Smooth muscle cell (in vitro differentiated cells): ENCODE measurements around the gene TNS3. TPM values are rescaled to one million over a fixed set of nuclear protein-coding genes. Genes with fewer than 3 reads are reported as not detected.

Experiments used
- DNase-seq: peaks from one replicate; lab custom pipeline; 2025; ENCODE audit not compliant: unreplicated experiment; lab: John Stamatoyannopoulos, UW
- H2AFZ ChIP-seq: fragments of 200-600 bp; sonication (generic); 2 replicates; pipeline ENCODE4 v1.6.0; 2016; ENCODE audit warnings: antibody characterized with exemption, low read depth, mild to moderate bottlenecking
- H3F3A ChIP-seq: fragments of 200-600 bp; sonication (generic); 2 replicates; pipeline ENCODE4 v1.6.0; 2017; ENCODE audit warnings: antibody characterized with exemption, low read depth
- H3K27ac ChIP-seq: fragments of 200-600 bp; sonication (generic); 2 replicates; pipeline ENCODE4 v1.5.1; 2016; ENCODE audit warnings: low read depth, mild to moderate bottlenecking
- H3K27me3 ChIP-seq: fragments of 200-600 bp; sonication (generic); 2 replicates; pipeline ENCODE4 v1.6.1; 2016; ENCODE audit warnings: low read depth, mild to moderate bottlenecking
- H3K36me3 ChIP-seq: fragments of 200-600 bp; sonication (generic); 2 replicates; pipeline ENCODE4 v1.5.1; 2016; ENCODE audit warnings: low read depth
- H3K4me1 ChIP-seq: fragments of 200-600 bp; sonication (generic); 2 replicates; pipeline ENCODE4 v1.5.1; 2016; ENCODE audit warnings: low read depth
- H3K4me2 ChIP-seq: fragments of 200-600 bp; sonication (generic); 2 replicates; pipeline ENCODE4 v1.6.0; 2016; ENCODE audit warnings: mild to moderate bottlenecking
- H3K4me3 ChIP-seq: fragments of 200-600 bp; sonication (generic); 2 replicates; pipeline ENCODE4 v1.5.1; 2016; ENCODE audit warnings: mild to moderate bottlenecking
- H3K79me2 ChIP-seq: fragments of 200-600 bp; sonication (generic); 2 replicates; pipeline ENCODE4 v1.6.0; 2016; ENCODE audit warnings: low read depth, mild to moderate bottlenecking
- H3K9ac ChIP-seq: fragments of 200-600 bp; sonication (generic); 2 replicates; pipeline ENCODE4 v1.6.0; 2016; ENCODE audit warnings: low read depth
- H3K9me3 ChIP-seq: fragments of 200-600 bp; sonication (generic); replicated peaks from 2 replicates; pipeline ENCODE4 v1.5.1; 2016; ENCODE audit warnings: low read depth
- H4K20me1 ChIP-seq: fragments of 200-600 bp; sonication (generic); 2 replicates; pipeline ENCODE4 v1.6.0; 2016; ENCODE audit warnings: low read depth
- WGBS: methylation state at CpG from one replicate; pipeline ENCODE4 v1.1.7; 2016; ENCODE audit warnings: low lambda C conversion rate; 5-methylcytosine and 5-hydroxymethylcytosine counted together
- polyA plus RNA-seq: library from polyadenylated mRNA; unstranded; fragments of >200 nt; fragmentation: Nextera tagmentation; extraction: Ambion mirVana; gene quantifications from 2 replicates; pipeline ENCODE4 v1.2.1, GENCODE V29; 2016
- total RNA-seq: library from RNA; depleted of rRNA; stranded (reverse); fragments of >200 nt; gene quantifications from 2 replicates; pipeline ENCODE4 v1.2.3, GENCODE V29; 2014
- TF ChIP-seq, protein P1 (sequence below): fragments of 200-600 bp; sonication (generic); IDR thresholded peaks from 2 replicates; pipeline ENCODE4 v1.5.1; 2017; ENCODE audit warnings: borderline replicate concordance, mild to moderate bottlenecking, antibody characterized with exemption; ENCODE audit not compliant: insufficient read depth, poor library complexity, severe bottlenecking

The TNS3 gene
- total and polyA plus RNA-seq, 2 experiments from 2014 or later = 32.6 to 50.5 TPM

DNA sequence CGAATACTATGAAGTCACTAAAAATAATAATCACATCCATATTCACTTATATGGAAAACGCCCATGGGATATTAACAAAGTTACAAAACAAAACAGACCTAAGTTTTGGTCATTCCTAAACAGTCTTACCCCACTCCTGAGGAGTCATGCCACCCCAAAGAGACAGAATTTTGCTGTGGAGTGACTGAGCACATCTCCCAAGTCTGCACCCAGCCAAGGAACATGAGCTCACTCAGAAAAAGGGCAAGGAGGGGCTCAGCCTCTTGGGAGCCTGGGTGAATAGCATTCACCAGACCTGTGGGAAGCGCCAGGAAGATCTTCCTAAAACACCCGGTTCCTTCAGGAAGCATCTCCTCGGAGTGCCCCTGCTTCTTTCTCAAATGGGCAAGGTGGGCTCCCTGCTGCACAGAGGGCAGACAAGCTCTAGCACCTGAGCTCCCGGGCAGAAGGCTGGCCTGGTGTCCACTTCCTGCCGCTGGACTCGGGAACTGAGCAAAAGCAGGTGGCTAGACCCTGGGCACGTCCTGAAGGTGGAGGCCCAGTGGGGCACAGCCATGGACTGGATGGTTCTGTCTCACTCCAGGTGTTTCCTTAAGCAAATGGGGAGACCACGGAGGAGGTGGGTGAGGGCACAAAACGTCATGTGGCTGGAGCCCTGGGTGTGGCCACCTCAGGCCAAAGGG lies 31.0 kb downstream of the TNS3 start:
- WGBS = 96% methylated on average over 11 of the region's 11 CpGs
- H3F3A ChIP-seq = peaks cover 7% of the 10 kb centered on the region
- H3K4me1 ChIP-seq = peaks cover 15% of the 10 kb centered on the region
- DNase-seq = no peak
- H2AFZ ChIP-seq = no peak overlapping the region
- no peak overlapping the region for H3K27ac ChIP-seq
- H3K36me3 ChIP-seq = no peaks in the 10 kb centered on the region
- H3K4me3 ChIP-seq = no peak overlapping the region
- H3K9ac ChIP-seq = no peak overlapping the region
- TF ChIP-seq, protein P1, sequence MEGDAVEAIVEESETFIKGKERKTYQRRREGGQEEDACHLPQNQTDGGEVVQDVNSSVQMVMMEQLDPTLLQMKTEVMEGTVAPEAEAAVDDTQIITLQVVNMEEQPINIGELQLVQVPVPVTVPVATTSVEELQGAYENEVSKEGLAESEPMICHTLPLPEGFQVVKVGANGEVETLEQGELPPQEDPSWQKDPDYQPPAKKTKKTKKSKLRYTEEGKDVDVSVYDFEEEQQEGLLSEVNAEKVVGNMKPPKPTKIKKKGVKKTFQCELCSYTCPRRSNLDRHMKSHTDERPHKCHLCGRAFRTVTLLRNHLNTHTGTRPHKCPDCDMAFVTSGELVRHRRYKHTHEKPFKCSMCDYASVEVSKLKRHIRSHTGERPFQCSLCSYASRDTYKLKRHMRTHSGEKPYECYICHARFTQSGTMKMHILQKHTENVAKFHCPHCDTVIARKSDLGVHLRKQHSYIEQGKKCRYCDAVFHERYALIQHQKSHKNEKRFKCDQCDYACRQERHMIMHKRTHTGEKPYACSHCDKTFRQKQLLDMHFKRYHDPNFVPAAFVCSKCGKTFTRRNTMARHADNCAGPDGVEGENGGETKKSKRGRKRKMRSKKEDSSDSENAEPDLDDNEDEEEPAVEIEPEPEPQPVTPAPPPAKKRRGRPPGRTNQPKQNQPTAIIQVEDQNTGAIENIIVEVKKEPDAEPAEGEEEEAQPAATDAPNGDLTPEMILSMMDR = no peak
- H3K4me2 ChIP-seq = no peak overlapping the region
- peaks cover 31% of the 10 kb centered on the region for H4K20me1 ChIP-seq
- peaks cover 81% of the 10 kb centered on the region for H3K79me2 ChIP-seq
- no peaks in the 10 kb centered on the region for H3K27me3 ChIP-seq
- H3K9me3 ChIP-seq = no peaks in the 10 kb centered on the region

DNA sequence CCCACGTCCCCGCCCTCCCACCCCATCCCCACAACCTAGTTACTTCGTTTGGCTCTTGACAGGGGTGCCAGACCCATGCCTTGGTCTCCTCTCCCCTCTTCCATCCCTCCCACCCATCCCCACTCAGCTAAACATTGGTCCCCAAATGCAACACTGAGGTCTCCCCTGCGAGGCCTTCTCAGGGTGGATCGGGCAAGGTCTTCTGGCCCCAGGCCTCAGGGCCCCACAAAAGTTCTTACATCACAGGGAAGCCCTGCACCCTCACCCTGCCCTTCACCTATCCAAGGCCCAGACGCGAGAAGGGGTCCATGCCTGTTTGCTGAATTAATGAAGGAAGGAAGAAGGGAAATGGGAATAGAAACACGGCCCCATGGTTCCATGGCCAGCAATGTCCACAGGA lies 32.0 kb downstream of the TNS3 start:
- Histone ChIP-seq H2AFZ (no peak overlapping the region), H3K36me3 (no peaks in the 10 kb centered on the region), H3K79me2 (peaks cover 77% of the 10 kb centered on the region), H3K9ac (no peak overlapping the region), H3F3A (peaks cover 7% of the 10 kb centered on the region), H4K20me1 (peaks cover 31% of the 10 kb centered on the region), H3K4me2 (no peak overlapping the region), H3K4me1 (peaks cover 15% of the 10 kb centered on the region), H3K4me3 (no peak overlapping the region), H3K27me3 (no peaks in the 10 kb centered on the region), H3K9me3 (no peaks in the 10 kb centered on the region), H3K27ac (no peak overlapping the region)
- TF ChIP-seq, protein P1 = no peak
- WGBS = 86% methylated on average over 8 of the region's 8 CpGs
- DNase-seq = no peak

DNA sequence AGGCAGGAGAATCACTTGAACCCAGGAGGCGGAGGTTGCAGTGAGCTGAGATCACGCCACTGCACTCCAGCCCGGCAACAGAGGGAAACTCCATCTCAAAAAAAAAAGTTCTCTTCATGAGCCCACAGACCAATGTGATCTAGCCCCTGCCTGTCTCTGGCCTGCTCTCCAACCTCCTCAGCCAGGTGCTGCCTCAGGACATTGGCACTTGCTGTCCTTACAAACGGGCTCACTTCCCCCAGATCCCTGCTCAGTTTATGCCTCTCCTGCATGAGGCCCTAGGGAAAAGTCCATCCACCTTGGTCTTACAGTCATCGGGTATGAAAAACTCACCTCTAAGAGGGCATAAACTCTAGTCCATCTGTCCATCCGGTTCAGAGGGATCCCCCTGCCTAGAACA lies 32.5 kb downstream of the TNS3 start:
- no peaks in the 10 kb centered on the region for H3K36me3 ChIP-seq
- H3K79me2 ChIP-seq = peaks cover 77% of the 10 kb centered on the region
- H3K9me3 ChIP-seq = no peaks in the 10 kb centered on the region
- no peak overlapping the region for H3K4me3 ChIP-seq
- H3K4me1 ChIP-seq = peaks cover 15% of the 10 kb centered on the region
- no peak overlapping the region for H3K9ac ChIP-seq
- H2AFZ ChIP-seq = no peak overlapping the region
- peaks cover 31% of the 10 kb centered on the region for H4K20me1 ChIP-seq
- DNase-seq = no peak
- TF ChIP-seq, protein P1 = no peak
- no peak overlapping the region for H3K4me2 ChIP-seq
- no peak overlapping the region for H3K27ac ChIP-seq
- no peaks in the 10 kb centered on the region for H3K27me3 ChIP-seq
- H3F3A ChIP-seq = peaks cover 7% of the 10 kb centered on the region
- over 99% methylated on average over 6 of the region's 6 CpGs for WGBS

DNA sequence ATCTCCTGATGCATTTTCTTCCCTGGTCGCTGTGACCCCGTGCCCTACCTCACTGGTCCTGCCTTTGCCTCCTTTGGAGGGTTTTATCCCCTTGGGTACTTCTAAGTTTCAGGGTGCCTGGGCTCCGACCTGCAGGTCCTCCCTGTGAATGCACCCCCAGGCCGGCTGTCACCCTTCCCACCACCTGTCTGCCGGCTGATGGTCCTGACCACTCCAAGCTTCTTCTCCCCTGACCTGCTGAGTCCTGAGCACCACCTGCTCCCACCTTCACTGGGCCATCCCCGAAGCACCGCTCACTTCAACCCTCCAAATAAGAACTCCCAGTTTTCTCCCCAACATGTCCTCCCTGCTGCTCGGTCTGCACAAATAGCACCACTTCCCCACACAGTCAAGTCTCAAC lies 33.4 kb downstream of the TNS3 start:
- WGBS = 96% methylated on average over 8 of the region's 8 CpGs
- DNase-seq = no peak
- Histone ChIP-seq H3K79me2 (peaks cover 72% of the 10 kb centered on the region), H3K4me3 (no peak overlapping the region), H3F3A (peaks cover 6% of the 10 kb centered on the region), H3K27me3 (no peaks in the 10 kb centered on the region), H3K9ac (no peak overlapping the region), H3K27ac (no peak overlapping the region), H3K9me3 (no peaks in the 10 kb centered on the region), H3K36me3 (no peaks in the 10 kb centered on the region), H3K4me1 (peaks cover 15% of the 10 kb centered on the region), H4K20me1 (peaks cover 31% of the 10 kb centered on the region), H3K4me2 (no peak overlapping the region), H2AFZ (no peak overlapping the region)
- TF ChIP-seq, protein P1 = no peak
